Body of pancreas (tissue), 4 donors: ENCODE measurements around the gene ANTXRL.

Experiments used
- CTCF ChIP-seq, 7 experiments: fragments of 450-650 bp in 4 of 7; fragments of 200-600 bp in 3 of 7; sonication (generic) in 3 of 7; IDR thresholded peaks; one replicate each; pipeline ENCODE4 v1.5.1; 2016 to 2019; ENCODE audit warnings: antibody characterized with exemption in 7 of 7
- POLR2A ChIP-seq, 3 donors: fragments of 450-650 bp; IDR thresholded peaks; one replicate each; pipeline ENCODE4 v1.6.1; 2016; ENCODE audit warnings: antibody characterized with exemption in 3 of 3, mild to moderate bottlenecking in 2 of 3

GRCh38 chr10:46291817-46292572 lies 5.2 kb downstream of the ANTXRL start:
- TF ChIP-seq CTCF (IDR thresholded peaks at IDR 0.05) (no peak), POLR2A (IDR thresholded peaks at IDR 0.05) (no peak)
